Gastrocnemius medialis (tissue), 4 donors: ENCODE results near the gene ERCC2.

Experiments used
- CTCF ChIP-seq, 5 experiments: fragments of 450-650 bp in 3 of 5; fragments of 200-600 bp in 2 of 5; sonication (generic) in 2 of 5; IDR thresholded peaks in 4 of 5; conservative IDR thresholded peaks in 1 of 5; 1 replicate in 4 of 5; 2 replicates in 1 of 5; pipeline ENCODE4 v1.5.1; 2016 to 2019; ENCODE audit warnings: antibody characterized with exemption in 5 of 5, mild to moderate bottlenecking in 3 of 5, moderate library complexity in 3 of 5
- POLR2A ChIP-seq, 2 donors: fragments of 450-650 bp; IDR thresholded peaks; one replicate each; pipeline ENCODE4 v1.6.1; 2017; ENCODE audit warnings: antibody characterized with exemption in 2 of 2, mild to moderate bottlenecking in 2 of 2, moderate library complexity in 2 of 2

GRCh38 chr19:45409557-45409920 is 39.2 kb upstream of the ERCC2 start:
- TF ChIP-seq CTCF (IDR thresholded peaks at IDR 0.05 in 4 of 5, conservative IDR thresholded peaks at IDR 0.05 in 1 of 5) (no peak), POLR2A (IDR thresholded peaks at IDR 0.05) (no peak)
